GM18907 (cell line): Measurements from ENCODE around the gene SNUPN.
"Not testable (repeated sequence)": the region's sequence is repeated elsewhere in the genome, so short reads cannot be mapped to it uniquely, and the experiment has no call there.

Experiments used
- ATAC-seq: cut with Tn5 transposase; IDR thresholded peaks from one replicate; pipeline ENCODE4 v1.9.1; 2021; ENCODE audit warnings: mild to moderate bottlenecking, moderate library complexity; ENCODE audit not compliant: unreplicated experiment

SNUPN gene

GRCh38 chr15:75637245-75638009 is 11.9 kb upstream of the SNUPN start:
- ATAC-seq = no peak

DNA sequence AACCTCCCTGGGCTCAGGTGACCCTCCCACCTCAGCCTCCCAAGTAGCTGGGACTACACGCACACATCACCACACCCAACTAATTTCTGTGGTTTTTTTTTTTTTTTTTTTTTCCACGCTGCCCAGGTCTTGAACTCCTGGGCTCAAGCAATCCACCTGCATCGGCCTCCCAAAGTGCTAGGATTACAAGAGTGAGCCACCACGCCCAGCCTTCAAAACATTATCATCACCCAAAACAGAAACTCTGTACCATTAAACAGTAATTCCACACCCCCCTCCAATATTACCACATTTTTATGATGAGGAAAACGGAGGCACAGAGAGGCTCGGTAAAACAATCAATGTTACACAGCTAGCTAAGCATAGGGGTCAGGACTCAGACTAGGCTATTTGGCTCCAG is 10.5 kb upstream of the SNUPN start:
- no peak for ATAC-seq

DNA sequence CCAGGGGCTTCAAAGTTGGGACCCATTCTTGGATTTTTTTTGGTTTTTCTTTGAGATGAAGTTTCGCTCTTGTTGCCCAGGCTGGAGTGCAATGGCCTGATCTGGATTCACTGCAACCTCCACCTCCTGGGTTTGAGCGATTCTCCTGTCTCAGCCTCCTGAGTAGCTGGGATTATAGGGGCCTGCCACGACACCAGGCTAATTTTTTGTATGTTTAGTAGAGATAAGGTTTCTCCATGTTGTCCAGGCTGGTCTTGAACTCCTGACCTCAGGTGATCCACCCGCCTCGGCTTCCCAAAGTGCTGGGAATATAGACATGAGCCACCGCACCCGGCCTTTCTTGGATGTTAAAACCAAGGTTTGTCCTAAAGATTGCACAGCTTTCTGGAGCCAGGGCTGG is 8.4 kb upstream of the SNUPN start:
- not testable (repeated sequence) for ATAC-seq

- no peak for ATAC-seq
Observed at GRCh38 chr15:75631935-75632334, 6.4 kb upstream of the SNUPN start.

GRCh38 chr15:75622505-75622904 is 3.0 kb downstream of the SNUPN start:
- ATAC-seq = no peak

GRCh38 chr15:75620841-75621391 is 4.6 kb downstream of the SNUPN start:
- ATAC-seq = no peak

DNA sequence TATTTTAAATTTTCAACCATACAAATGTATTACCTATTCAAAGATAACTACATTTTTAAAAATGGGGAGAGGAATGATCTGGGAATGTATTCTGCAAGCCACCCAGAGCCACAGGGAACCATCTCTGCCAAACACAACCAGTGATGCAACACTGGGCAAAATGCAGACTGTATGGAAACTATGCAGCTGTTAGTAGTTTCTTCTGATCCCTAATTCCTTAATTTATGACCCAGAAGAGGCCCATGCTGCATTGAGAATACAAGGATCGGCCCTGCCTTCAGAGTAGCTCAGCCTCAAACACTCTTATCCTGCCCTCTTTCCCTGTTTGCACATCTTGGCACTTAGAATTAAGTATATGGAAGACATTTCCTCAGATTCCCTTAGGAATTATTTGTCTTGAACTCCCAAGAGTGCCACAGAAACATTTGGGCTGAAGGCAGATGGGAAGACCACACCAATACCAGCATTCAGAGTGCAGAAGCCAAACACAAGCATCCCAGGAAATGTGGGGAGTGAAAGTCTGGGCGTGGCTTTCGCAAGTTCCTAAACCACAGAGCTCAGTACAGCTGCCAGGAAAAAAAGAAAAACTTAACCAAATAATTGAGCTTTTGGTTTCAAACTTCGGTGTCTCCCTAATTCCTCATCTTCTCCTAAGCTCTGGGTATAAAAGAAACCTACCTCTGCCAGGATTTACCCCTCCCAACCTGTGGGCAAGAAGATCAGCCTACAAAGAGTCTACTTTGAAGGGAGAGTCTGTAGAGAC is 5.3 kb downstream of the SNUPN start:
- no peak for ATAC-seq

DNA sequence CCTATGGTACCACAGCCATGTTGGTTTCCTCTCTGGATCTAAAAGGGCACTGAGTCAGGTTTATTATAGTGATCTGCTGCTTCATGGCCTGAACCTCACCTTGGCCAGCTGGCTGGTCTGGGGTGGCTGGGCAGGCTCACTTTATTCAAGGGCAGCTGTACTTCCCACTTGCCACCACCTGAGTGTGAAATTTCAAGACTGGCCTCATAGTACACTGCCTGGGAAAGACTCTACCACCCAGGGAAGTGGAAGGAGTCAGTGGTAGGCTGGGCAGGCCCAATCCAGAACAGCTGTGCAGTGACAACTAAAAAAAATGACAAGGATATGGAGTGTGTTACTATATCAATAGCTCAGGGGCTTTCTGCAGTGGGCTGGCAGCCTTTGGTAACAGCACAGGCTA is 8.8 kb downstream of the SNUPN start:
- ATAC-seq = no peak

- ATAC-seq = no peak
Observed at GRCh38 chr15:75606711-75607699, 18.5 kb downstream of the SNUPN start.

DNA sequence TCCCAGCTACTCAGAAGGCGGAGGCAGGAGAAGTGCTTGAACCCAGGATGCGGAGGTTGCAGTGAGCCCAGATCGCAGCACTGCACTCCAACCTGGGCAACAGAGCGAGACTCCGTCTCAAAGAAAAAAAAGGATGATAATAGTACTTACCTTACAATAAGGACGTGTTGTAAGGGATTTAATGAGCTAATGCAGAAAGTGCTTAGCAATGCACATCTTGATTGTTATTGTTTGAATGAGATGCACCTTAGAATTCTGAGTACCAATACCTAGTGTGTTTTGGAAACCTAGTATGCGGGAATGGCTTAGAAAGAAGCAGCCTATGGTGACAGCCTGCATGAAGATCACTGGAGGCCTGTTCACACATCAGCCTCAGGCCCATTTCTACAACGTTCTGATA is 19.5 kb downstream of the SNUPN start:
- no peak for ATAC-seq

- ATAC-seq = no peak
Observed at GRCh38 chr15:75599401-75599800, 26.1 kb downstream of the SNUPN start.

- no peak for ATAC-seq
Observed at GRCh38 chr15:75598361-75598760, 27.2 kb downstream of the SNUPN start.

GRCh38 chr15:75597667-75598341 is 27.7 kb downstream of the SNUPN start:
- ATAC-seq = no peak

- no peak for ATAC-seq
Observed at GRCh38 chr15:75596703-75597345, 28.7 kb downstream of the SNUPN start.

GRCh38 chr15:75594276-75594675 is 31.2 kb downstream of the SNUPN start:
- no peak for ATAC-seq

- no peak for ATAC-seq
Observed at GRCh38 chr15:75591655-75592364, 33.7 kb downstream of the SNUPN start.

DNA sequence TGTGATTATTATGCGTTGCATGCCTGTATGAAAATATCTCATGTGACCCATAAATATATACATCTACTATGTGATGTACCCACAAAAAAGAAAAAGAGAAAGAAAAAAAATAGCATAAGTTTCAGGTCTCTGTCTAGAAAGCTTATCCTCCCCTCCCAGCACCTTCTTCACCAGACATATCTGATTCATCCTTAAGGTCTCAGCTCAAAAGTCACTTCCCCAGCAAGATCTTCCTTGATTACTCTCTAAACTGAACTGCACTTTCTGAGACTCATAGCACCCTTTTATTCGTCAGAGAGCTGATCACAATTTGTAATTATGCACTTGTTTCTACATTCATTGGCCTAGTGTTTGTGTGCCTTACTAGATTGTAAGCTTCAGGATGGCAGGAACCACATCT is 35.3 kb downstream of the SNUPN start:
- ATAC-seq = no peak

DNA sequence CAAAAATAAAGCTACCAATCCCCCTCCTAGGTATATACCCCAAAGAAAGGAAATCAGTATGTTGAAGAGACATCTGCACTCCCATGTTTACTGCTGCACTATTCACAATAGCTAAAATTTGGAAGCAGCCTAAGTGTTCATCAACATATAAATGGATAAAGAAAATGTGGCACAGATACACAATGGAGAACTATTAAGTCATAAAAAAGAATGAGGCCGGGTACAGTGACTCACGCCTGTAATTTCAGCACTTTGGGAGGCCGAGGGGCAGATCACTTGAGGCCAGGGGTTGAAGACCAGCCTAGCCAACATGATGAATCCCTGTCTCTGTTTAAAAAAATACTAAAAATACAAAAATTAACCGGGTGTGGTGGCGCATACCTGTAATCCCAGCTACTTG is 36.5 kb downstream of the SNUPN start:
- ATAC-seq = no peak

GRCh38 chr15:75586422-75586821 is 39.1 kb downstream of the SNUPN start:
- not testable (repeated sequence) for ATAC-seq
